BLaER1 treated with 17β-estradiol and CSF1 and Interleukin-3, amounts not matched to agents 10 nM and 100 nM (cell line): ENCODE results near the gene PAIP2.
A peak's percentile ranks its signal among the peaks of the same experiment; 100 is the strongest.

Experiments
- H3K27ac ChIP-seq, 11 experiments: shearing (Covaris generic); formaldehyde crosslinking; 2 replicates each; pipeline ENCODE4 v1.8.1; 2022
- H3K27me3 ChIP-seq, 11 experiments: shearing (Covaris generic); formaldehyde crosslinking; 2 replicates each; pipeline ENCODE4 v1.8.1; 2022
- H3K36me3 ChIP-seq, 11 experiments: shearing (Covaris generic); formaldehyde crosslinking; 2 replicates each; pipeline ENCODE4 v1.8.1; 2022
- H3K4me1 ChIP-seq, 10 experiments: shearing (Covaris generic); formaldehyde crosslinking; 2 replicates each; pipeline ENCODE4 v1.8.1; 2022
- H3K4me2 ChIP-seq, 11 experiments: shearing (Covaris generic); formaldehyde crosslinking; 2 replicates each; pipeline ENCODE4 v1.8.1; 2022
- H3K4me3 ChIP-seq, 10 experiments: shearing (Covaris generic); formaldehyde crosslinking; 2 replicates each; pipeline ENCODE4 v1.8.1; 2022
- H3K9ac ChIP-seq, 11 experiments: shearing (Covaris generic); formaldehyde crosslinking; 2 replicates each; pipeline ENCODE4 v1.8.1; 2022
- H3K9me3 ChIP-seq, 11 experiments: shearing (Covaris generic); formaldehyde crosslinking; replicated peaks in 1 of 11; 2 replicates each; pipeline ENCODE4 v1.8.1; 2022
- H4K20me1 ChIP-seq, 11 experiments: shearing (Covaris generic); formaldehyde crosslinking; 2 replicates each; pipeline ENCODE4 v1.8.1; 2022
- Cebpa-rat ChIP-seq, 11 experiments: shearing (Covaris generic); IDR thresholded peaks; 2 replicates each; pipeline ENCODE4 v1.8.1; 2022

PAIP2 gene

DNA sequence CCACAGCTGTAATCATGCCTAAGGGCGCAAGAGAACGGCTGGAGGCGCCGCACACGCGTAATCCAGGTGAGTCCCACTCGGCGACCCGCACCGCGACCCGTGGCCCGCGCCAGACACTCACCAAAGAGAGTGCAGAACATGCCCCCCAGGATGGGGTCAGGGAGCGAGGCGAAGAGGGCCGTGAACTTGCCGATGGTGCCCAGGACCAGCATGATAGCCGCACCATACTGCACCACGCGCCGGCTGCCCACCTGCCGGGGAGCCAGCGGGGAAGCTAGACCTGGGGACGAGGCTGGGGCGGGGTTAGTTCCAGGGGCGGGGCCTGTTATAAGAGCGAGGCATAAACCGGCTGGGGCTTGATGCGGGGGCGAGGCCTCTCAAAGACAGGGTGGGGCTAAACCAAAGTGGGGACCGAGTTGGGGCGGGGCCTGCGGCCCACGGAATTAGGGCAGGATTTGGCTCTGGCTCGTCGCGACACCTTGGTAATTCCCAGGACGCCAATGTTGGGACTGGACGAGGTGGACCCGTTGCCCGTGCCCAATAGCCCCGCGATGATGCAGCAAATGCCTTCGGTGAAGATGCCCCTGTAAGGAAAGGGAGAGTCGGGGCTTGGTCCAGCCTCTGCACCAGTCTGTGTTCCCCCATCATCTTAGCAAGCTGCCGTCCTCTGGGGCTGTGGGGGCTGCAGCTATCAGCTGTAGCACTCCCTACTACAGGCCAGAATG, 36.6 kb downstream of the PAIP2 start:
- Histone ChIP-seq H3K36me3 (peaks cover 16 to 44% (median 27%) of the 10 kb centered on the region in 11 experiments), H3K27ac (peak overlapping the region in 2 of 11 experiments; percentile 13 to 48; a peak in 3 of 22 replicates), H3K27me3 (no peaks in the 10 kb centered on the region), H4K20me1 (peaks cover 0 to 7% (median 0%) of the 10 kb centered on the region in 11 experiments; a peak in 3 of 22 replicates), H3K4me2 (0 out of 22 replicates have a peak overlapping the region, but pooled peaks of 3 of the 11 experiments have one; percentile 4 to 35 (median 15)), H3K4me3 (no peak overlapping the region), H3K4me1 (peaks cover 31 to 56% (median 47%) of the 10 kb centered on the region in 10 experiments), H3K9me3 (no peaks in the 10 kb centered on the region), H3K9ac (no peak overlapping the region)
- no peak for TF ChIP-seq Cebpa-rat (IDR thresholded peaks at IDR 0.05)

GRCh38 chr5:139378941-139379361, 37.3 kb downstream of the PAIP2 start:
- H3K9ac ChIP-seq: no peak overlapping the region; a peak in 2 of 22 replicates
- no peak for TF ChIP-seq Cebpa-rat (IDR thresholded peaks at IDR 0.05)
- peaks cover 0 to 11% (median 0%) of the 10 kb centered on the region in 11 experiments; a peak in 3 of 22 replicates for H4K20me1 ChIP-seq
- H3K4me1 ChIP-seq: peaks cover 38 to 58% (median 54%) of the 10 kb centered on the region in 10 experiments
- peak overlapping the region in 4 of 11 experiments; percentile 1 to 35 (median 10); a peak in 3 of 22 replicates for H3K4me2 ChIP-seq
- H3K36me3 ChIP-seq: peaks cover 9 to 37% (median 20%) of the 10 kb centered on the region in 11 experiments; a peak in 20 of 22 replicates
- no peaks in the 10 kb centered on the region for H3K9me3 ChIP-seq
- H3K27me3 ChIP-seq: no peaks in the 10 kb centered on the region
- H3K27ac ChIP-seq: peak overlapping the region in 2 of 11 experiments; percentile 13 to 48; a peak in 4 of 22 replicates
- H3K4me3 ChIP-seq: no peak overlapping the region

- peak overlapping the region; percentile 28 to 99 (median 85); a peak in 18 of 22 replicates for H3K4me2 ChIP-seq
- no peak for TF ChIP-seq Cebpa-rat (IDR thresholded peaks at IDR 0.05)
- H3K4me1 ChIP-seq: peaks cover 47 to 65% (median 62%) of the 10 kb centered on the region in 10 experiments
- peak overlapping the region in 8 of 11 experiments; percentile 2 to 48 (median 30); a peak in 12 of 22 replicates for H3K27ac ChIP-seq
- peaks cover under 1 to 29% (median 11%) of the 10 kb centered on the region in 11 experiments; a peak in 17 of 22 replicates for H3K36me3 ChIP-seq
- H3K4me3 ChIP-seq: no peak overlapping the region
- peaks cover 0 to 11% (median 0%) of the 10 kb centered on the region in 11 experiments; a peak in 4 of 22 replicates for H4K20me1 ChIP-seq
- peak overlapping the region in 1 of 11 experiments; percentile 19; a peak in 3 of 22 replicates for H3K9ac ChIP-seq
- no peaks in the 10 kb centered on the region for H3K27me3 ChIP-seq
- H3K9me3 ChIP-seq: no peaks in the 10 kb centered on the region
These were observed 38.2 kb downstream of the PAIP2 start for GRCh38 chr5:139379626-139380449.

GRCh38 chr5:139381837-139382761, 40.4 kb downstream of the PAIP2 start:
- H3K27ac ChIP-seq: peak overlapping the region in 9 of 11 experiments; percentile 37 to 100 (median 70); a peak in 18 of 22 replicates
- no peak for TF ChIP-seq Cebpa-rat (IDR thresholded peaks at IDR 0.05)

DNA sequence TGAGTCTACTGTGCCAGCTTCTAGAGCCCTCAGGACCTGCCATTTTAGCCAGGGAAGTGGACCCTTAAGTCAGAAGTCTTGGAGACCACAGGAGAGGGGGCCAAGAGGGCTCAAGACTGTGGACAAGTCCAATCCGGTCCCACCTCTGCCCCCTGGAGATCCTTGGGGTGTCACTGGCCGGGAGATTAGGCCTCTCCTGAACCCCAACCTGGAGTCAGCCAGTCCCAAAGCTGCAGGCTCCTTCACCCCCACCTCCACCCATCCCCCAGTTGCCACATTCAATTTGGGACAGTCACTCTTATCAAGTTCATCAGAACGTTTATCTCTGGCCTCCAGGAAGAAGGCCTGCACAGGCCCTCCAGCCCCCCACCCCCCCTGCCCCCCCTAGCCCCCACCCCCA, 41.2 kb downstream of the PAIP2 start:
- TF ChIP-seq Cebpa-rat (IDR thresholded peaks at IDR 0.05): no peak
- Histone ChIP-seq H3K9me3 (no peaks in the 10 kb centered on the region), H3K4me1 (peaks cover 63 to 94% (median 92%) of the 10 kb centered on the region in 10 experiments), H3K36me3 (peaks cover 0 to 14% (median 4%) of the 10 kb centered on the region in 11 experiments; a peak in 9 of 22 replicates), H3K9ac (peak overlapping the region in 8 of 11 experiments; percentile 33 to 72 (median 58); a peak in 15 of 22 replicates), H3K4me3 (no peak overlapping the region), H3K27ac (peak overlapping the region in 9 of 11 experiments; percentile 37 to 100 (median 70); a peak in 17 of 22 replicates), H3K4me2 (peak overlapping the region; percentile 85 to 99 (median 96)), H3K27me3 (no peaks in the 10 kb centered on the region), H4K20me1 (peaks cover 0 to 11% (median 0%) of the 10 kb centered on the region in 11 experiments; a peak in 4 of 22 replicates)

More at GRCh38 chr5:139381837-139382761, 40.4 kb downstream of the PAIP2 start:
- Histone ChIP-seq H4K20me1 (peaks cover 0 to 11% (median 0%) of the 10 kb centered on the region in 11 experiments; a peak in 4 of 22 replicates), H3K27me3 (no peaks in the 10 kb centered on the region), H3K9me3 (no peaks in the 10 kb centered on the region), H3K9ac (peak overlapping the region in 10 of 11 experiments; percentile 33 to 72 (median 50); a peak in 18 of 22 replicates), H3K4me3 (peak overlapping the region in 3 of 10 experiments; percentile 10 to 33 (median 25); a peak in 2 of 20 replicates), H3K4me2 (peak overlapping the region; percentile 85 to 99 (median 96)), H3K36me3 (peaks cover 0 to 21% (median 8%) of the 10 kb centered on the region in 11 experiments; a peak in 11 of 22 replicates), H3K4me1 (peaks cover 59 to 87% (median 85%) of the 10 kb centered on the region in 10 experiments)

DNA sequence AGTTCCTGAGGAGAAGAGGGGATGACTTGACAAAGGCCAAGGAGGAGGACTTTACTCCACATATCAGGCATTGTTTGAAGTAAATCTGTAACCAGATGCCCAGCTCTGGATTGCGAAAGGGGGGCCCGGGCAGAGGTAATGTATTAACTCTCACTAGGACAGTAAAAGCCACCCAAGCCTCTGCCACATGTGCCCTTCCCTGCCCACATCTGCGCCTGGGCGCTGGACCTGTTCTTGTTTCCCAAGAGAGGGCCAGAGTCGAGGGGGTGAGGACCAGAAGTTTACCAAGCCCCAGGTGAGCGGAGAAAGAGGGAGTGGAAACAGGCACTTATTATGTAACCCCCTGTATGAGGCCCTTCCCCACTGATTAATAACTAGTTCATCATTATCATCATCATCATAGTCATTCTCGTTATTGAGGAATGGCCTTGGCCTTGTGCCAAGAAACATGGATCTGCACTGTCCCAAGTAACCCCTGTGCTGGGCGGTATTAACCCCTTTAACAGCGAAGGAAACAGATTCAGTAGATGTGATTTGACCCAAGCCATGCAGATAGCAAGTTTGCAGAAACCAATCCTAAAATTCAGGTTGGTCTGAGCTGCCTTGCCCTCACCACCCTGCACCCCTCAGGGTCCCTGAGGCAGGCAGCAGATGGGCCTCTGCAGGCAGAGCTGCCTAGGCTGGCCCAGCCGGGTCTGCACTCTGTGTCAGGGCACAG, 41.8 kb downstream of the PAIP2 start, which contains the start of gene SLC23A1:
TSS of gene SLC23A1 (minus strand) at position 23 of the 718 bp plus-strand sequence. CDS start 44 bp downstream, outside the sequence.
- Histone ChIP-seq H3K4me2 (peak within 1 kb of the TSS; percentile 90 to 99 (median 97)), H3K9ac (peak within 1 kb of the TSS; percentile 74 to 98 (median 95)), H3K4me3 (peak within 1 kb of the TSS in 8 of 10 experiments; percentile 54 to 81 (median 68); a peak in 14 of 20 replicates), H4K20me1 (peaks cover 0 to 11% (median 0%) of the 10 kb centered on the region in 11 experiments; a peak in 3 of 22 replicates), H3K27ac (peak within 1 kb of the TSS in 10 of 11 experiments; percentile 70 to 100 (median 99); a peak in 20 of 22 replicates), H3K36me3 (peaks cover 0 to 11% (median 0%) of the 10 kb centered on the region in 11 experiments; a peak in 5 of 22 replicates), H3K9me3 (no peaks in the 10 kb centered on the region), H3K4me1 (peaks cover 70 to 100% (median 96%) of the 10 kb centered on the region in 10 experiments), H3K27me3 (no peaks in the 10 kb centered on the region)
- TF ChIP-seq Cebpa-rat (IDR thresholded peaks at IDR 0.05): peak in 7 of 11 experiments; percentile 27 to 74 (median 56); a peak in 11 of 22 replicates
